ENCODE measurements around the gene SETMAR. TPM values are rescaled to one million over a fixed set of nuclear protein-coding genes. Genes with fewer than 3 reads are reported as not detected.

SETMAR gene
- polyA plus RNA-seq, 1 of the 3 experiments (the other 2 are of a cell fraction), result 10.6 TPM

DNA sequence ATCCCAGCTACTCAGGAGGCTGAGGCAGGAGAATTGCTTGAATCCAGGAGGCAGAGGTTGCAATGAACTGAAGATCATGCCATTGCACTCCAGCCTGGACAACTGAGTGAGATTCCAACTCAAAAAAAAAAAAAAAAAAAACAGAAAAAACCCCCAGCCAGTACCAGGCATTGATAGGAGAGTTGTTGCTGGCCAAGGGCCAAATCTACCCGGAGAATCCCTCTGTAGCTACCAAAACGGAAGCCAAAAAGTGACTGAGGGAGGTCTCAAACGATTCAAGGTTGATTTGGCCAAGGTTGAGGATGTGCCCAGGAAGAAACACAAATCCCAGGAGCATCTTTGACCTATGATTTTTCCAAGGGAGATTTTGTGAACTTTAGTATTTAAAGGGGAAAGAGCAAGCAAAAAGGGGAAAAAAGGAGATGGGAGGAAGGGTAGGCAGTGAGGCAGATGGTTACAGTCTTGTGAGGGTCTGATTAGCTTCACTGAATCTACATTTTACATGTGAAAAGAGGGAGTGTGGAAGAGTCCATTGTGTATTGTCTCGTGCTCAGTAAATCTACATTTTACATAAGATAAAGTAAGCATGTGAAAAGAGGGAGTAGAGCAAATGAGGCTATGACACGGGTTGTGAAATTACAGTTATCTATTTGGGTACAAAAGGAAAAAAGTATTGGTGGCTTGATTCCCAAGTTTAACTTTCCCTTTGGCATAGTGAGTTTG, 32.8 kb downstream of the SETMAR start:
- no peak for DNase-seq
- no peaks in the 10 kb centered on the region for H3F3A ChIP-seq (replicated peaks; ENCODE audit: insufficient read depth)
- TF ChIP-seq, protein P1, sequence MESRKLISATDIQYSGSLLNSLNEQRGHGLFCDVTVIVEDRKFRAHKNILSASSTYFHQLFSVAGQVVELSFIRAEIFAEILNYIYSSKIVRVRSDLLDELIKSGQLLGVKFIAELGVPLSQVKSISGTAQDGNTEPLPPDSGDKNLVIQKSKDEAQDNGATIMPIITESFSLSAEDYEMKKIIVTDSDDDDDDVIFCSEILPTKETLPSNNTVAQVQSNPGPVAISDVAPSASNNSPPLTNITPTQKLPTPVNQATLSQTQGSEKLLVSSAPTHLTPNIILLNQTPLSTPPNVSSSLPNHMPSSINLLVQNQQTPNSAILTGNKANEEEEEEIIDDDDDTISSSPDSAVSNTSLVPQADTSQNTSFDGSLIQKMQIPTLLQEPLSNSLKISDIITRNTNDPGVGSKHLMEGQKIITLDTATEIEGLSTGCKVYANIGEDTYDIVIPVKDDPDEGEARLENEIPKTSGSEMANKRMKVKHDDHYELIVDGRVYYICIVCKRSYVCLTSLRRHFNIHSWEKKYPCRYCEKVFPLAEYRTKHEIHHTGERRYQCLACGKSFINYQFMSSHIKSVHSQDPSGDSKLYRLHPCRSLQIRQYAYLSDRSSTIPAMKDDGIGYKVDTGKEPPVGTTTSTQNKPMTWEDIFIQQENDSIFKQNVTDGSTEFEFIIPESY (IDR thresholded peaks at IDR 0.05; ENCODE audit: borderline replicate concordance, low read depth), result no peak
- ChIA-PET CTCF (interaction anchor here (0.6 to 4.6 kb wide), 3 partner anchors 9 to 648 kb away, joined by 3 to 21 read pairs (median 3); no protein-coding TSS in a partner anchor), POLR2A (no interaction called here)
- no peaks in the 10 kb centered on the region for H3K9me3 ChIP-seq
- no peaks in the 10 kb centered on the region for H3K9me2 ChIP-seq
- H3K4me2 ChIP-seq, result no peak overlapping the region
- no peaks in the 10 kb centered on the region for H3K79me2 ChIP-seq (ENCODE audit: insufficient read depth)
- H3K4me3 ChIP-seq (ENCODE audit: low read depth in 2 of 2, low read length in 1 of 2), result no peak overlapping the region
- no peaks in the 10 kb centered on the region for H4K20me1 ChIP-seq (ENCODE audit: insufficient read depth)
- no peak overlapping the region for H3K27ac ChIP-seq (ENCODE audit: low read depth in 2 of 2, low read length in 1 of 2)
- H3K4me1 ChIP-seq (ENCODE audit: control insufficient read depth in 1 of 2, insufficient read depth in 2 of 2, low read depth in 1 of 2, low read length in 1 of 2), result no peaks in the 10 kb centered on the region
- H3K27me3 ChIP-seq (ENCODE audit: insufficient read depth), result no peaks in the 10 kb centered on the region
- no peaks in the 10 kb centered on the region for H3K36me3 ChIP-seq (replicated peaks in 1 of 2; ENCODE audit: control insufficient read depth in 1 of 2, insufficient read depth in 2 of 2, low read length in 1 of 2)
- 39% methylated on average over 5 of the region's 5 CpGs for whole genome bisulfite sequencing (ENCODE audit: low lambda C conversion rate)
- no peak overlapping the region for H3K9ac ChIP-seq
- no peak overlapping the region for H2AFZ ChIP-seq (ENCODE audit: low read depth)

DNA sequence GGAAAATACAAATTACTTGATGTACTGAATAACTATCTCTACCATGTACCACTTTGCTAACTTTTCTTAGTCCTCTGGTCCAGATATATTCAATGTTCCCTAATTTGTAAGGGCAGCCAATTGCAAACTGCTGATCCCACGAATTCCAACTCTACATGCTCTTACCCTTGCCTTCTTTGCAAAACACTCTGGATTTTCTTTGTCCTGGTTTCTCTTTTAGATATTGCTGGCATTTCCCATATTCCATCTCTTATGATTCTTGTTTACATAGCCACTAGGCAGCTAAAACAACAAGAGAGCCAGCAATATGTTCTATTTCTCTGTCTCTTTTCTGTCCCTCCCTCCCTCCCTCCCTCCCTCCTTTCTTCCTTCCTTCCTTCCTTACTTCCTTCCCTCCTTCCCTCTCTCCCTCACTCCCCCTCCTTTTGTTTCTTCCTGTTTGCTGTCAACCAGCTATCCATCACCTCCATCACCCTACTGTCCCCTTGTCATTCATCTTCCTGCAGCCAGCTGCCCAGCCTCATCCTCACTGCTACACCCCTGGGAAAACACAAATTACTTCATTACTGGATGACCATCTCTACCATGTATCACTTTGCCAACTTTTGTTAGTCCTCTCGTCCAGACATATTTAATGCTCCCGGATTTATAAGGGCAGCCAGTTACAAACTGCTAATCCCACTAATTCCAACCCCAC, 33.8 kb downstream of the SETMAR start:
- Histone ChIP-seq H3K4me2 (no peak overlapping the region), H3K36me3 (replicated peaks in 1 of 2; ENCODE audit: control insufficient read depth in 1 of 2, insufficient read depth in 2 of 2, low read length in 1 of 2) (no peaks in the 10 kb centered on the region), H3K27me3 (ENCODE audit: insufficient read depth) (no peaks in the 10 kb centered on the region), H2AFZ (ENCODE audit: low read depth) (no peak overlapping the region), H3K9me3 (no peaks in the 10 kb centered on the region), H3K4me1 (ENCODE audit: control insufficient read depth in 1 of 2, insufficient read depth in 2 of 2, low read depth in 1 of 2, low read length in 1 of 2) (no peaks in the 10 kb centered on the region), H3K79me2 (ENCODE audit: insufficient read depth) (no peaks in the 10 kb centered on the region), H3F3A (replicated peaks; ENCODE audit: insufficient read depth) (no peaks in the 10 kb centered on the region), H3K27ac (ENCODE audit: low read depth in 2 of 2, low read length in 1 of 2) (no peak overlapping the region), H4K20me1 (ENCODE audit: insufficient read depth) (no peaks in the 10 kb centered on the region), H3K4me3 (ENCODE audit: low read depth in 2 of 2, low read length in 1 of 2) (no peak overlapping the region), H3K9me2 (no peaks in the 10 kb centered on the region), H3K9ac (no peak overlapping the region)
- ChIA-PET CTCF (interaction anchor here (0.6 to 2.2 kb wide), 3 partner anchors 14 to 297 kb away, joined by 3 to 11 read pairs (median 3); no protein-coding TSS in a partner anchor), POLR2A (no interaction called here)
- 57% methylated on average over 3 of the region's 3 CpGs for WGBS (ENCODE audit: low lambda C conversion rate)
- no peak for DNase-seq
- TF ChIP-seq GATA2 (CRISPR knock-in tag; IDR thresholded peaks at IDR 0.05) (no peak), ELF1 (IDR thresholded peaks at IDR 0.05) (no peak), FOSL2 (IDR thresholded peaks at IDR 0.05; ENCODE audit: borderline replicate concordance, low read depth) (no peak)

- H2AFZ ChIP-seq (ENCODE audit: low read depth), result no peak overlapping the region
- H3K79me2 ChIP-seq (ENCODE audit: insufficient read depth), result no peaks in the 10 kb centered on the region
- 86% methylated on average over 5 of the region's 5 CpGs for WGBS (ENCODE audit: low lambda C conversion rate)
- CTCF ChIA-PET, result interaction anchor here (0.9 to 2.2 kb wide), 3 partner anchors 11 to 295 kb away, joined by 3 to 11 read pairs (median 5); no protein-coding TSS in a partner anchor
- no peak overlapping the region for H3K27ac ChIP-seq (ENCODE audit: low read depth in 2 of 2, low read length in 1 of 2)
- H3K4me3 ChIP-seq (ENCODE audit: low read depth in 2 of 2, low read length in 1 of 2), result no peak overlapping the region
- H3K27me3 ChIP-seq (ENCODE audit: insufficient read depth), result no peaks in the 10 kb centered on the region
- POLR2A ChIA-PET, result no interaction called here
- DNase-seq, result no peak
- H4K20me1 ChIP-seq (ENCODE audit: insufficient read depth), result no peaks in the 10 kb centered on the region
- H3K9me3 ChIP-seq, result no peaks in the 10 kb centered on the region
- no peaks in the 10 kb centered on the region for H3F3A ChIP-seq (replicated peaks; ENCODE audit: insufficient read depth)
- peaks cover 5% of the 10 kb centered on the region in 2 experiments; a peak in 2 of 4 replicates for H3K4me1 ChIP-seq (ENCODE audit: control insufficient read depth in 1 of 2, insufficient read depth in 2 of 2, low read depth in 1 of 2, low read length in 1 of 2)
- no peak overlapping the region for H3K9ac ChIP-seq
- no peak for TF ChIP-seq CHD2 (IDR thresholded peaks at IDR 0.05; ENCODE audit: low read length, partially characterized antibody)
- H3K4me2 ChIP-seq, result no peak overlapping the region
- no peaks in the 10 kb centered on the region for H3K9me2 ChIP-seq
- no peaks in the 10 kb centered on the region for H3K36me3 ChIP-seq (replicated peaks in 1 of 2; ENCODE audit: control insufficient read depth in 1 of 2, insufficient read depth in 2 of 2, low read length in 1 of 2)
Observed at GRCh38 chr3:4338751-4339150, 35.6 kb downstream of the SETMAR start.

All from SK-N-SH (cell line).